PC-9 (cell line): ENCODE measurements around the gene MVP. TPM values are rescaled to one million over a fixed set of nuclear protein-coding genes. Genes with fewer than 3 reads are reported as not detected.

Source experiments
- BruUV-seq: library from RNA; stranded (reverse); fragments of 400-500 nt; replicated peaks from 2 replicates; lab custom pipeline; 2021; lab: Mats Ljungman, UMichigan
- CTCF ChIA-PET: fragments of 300-600 bp; sonication (Branson Sonifier 250); formaldehyde crosslinking; loops from one replicate; lab custom pipeline; 2022; ENCODE audit warnings: antibody characterized with exemption; lab: Charles Lee
- POLR2A ChIA-PET: fragments of 300-600 bp; sonication (Branson Sonifier 250); formaldehyde crosslinking; loops from one replicate; lab custom pipeline; 2022; ENCODE audit warnings: antibody characterized with exemption; ENCODE audit not compliant: unreplicated experiment; lab: Charles Lee
- DNase-seq, 2 experiments: peaks; one replicate each; pipeline versions ENCODE4 v3.0.0 to v3.0.0-alpha.2; 2015 to 2022; ENCODE audit warnings: mixed read lengths in 1 of 2
- H2AFZ ChIP-seq: fragments of 200-600 bp; sonication (generic); 2 replicates; pipeline ENCODE4 v1.8.1; 2017; ENCODE audit warnings: antibody characterized with exemption
- H3F3A ChIP-seq: fragments of 200-600 bp; sonication (generic); 2 replicates; pipeline ENCODE4 v1.8.1; 2017; ENCODE audit warnings: antibody characterized with exemption, mild to moderate bottlenecking, low read depth; ENCODE audit not compliant: insufficient read depth
- H3K27ac ChIP-seq: fragments of 200-600 bp; sonication (generic); 2 replicates; pipeline ENCODE4 v1.6.1; 2016; ENCODE audit warnings: mixed run types
- H3K27me3 ChIP-seq: fragments of 200-600 bp; sonication (generic); 2 replicates; pipeline ENCODE4 v1.6.1; 2016; ENCODE audit warnings: low read depth, mixed run types; ENCODE audit not compliant: insufficient read depth
- H3K36me3 ChIP-seq: fragments of 200-600 bp; sonication (generic); 2 replicates; pipeline ENCODE4 v1.6.1; 2016; ENCODE audit warnings: low read depth, mixed run types
- H3K4me1 ChIP-seq: fragments of 200-600 bp; sonication (generic); replicated peaks from 2 replicates; pipeline ENCODE4 v1.6.1; 2016; ENCODE audit warnings: mixed run types; ENCODE audit not compliant: insufficient read depth
- H3K4me2 ChIP-seq: fragments of 200-600 bp; sonication (generic); 2 replicates; pipeline ENCODE4 v1.6.1; 2017; ENCODE audit warnings: mixed run types
- H3K4me3 ChIP-seq: fragments of 200-600 bp; sonication (generic); 2 replicates; pipeline ENCODE4 v1.6.1; 2016; ENCODE audit warnings: mixed run types
- H3K79me2 ChIP-seq: fragments of 200-600 bp; sonication (generic); 2 replicates; pipeline ENCODE4 v1.6.1; 2017; ENCODE audit warnings: low read depth, mixed run types
- H3K9me2 ChIP-seq: fragments of 200-600 bp; sonication (generic); 2 replicates; pipeline ENCODE4 v1.8.1; 2017; ENCODE audit warnings: mild to moderate bottlenecking; ENCODE audit not compliant: insufficient read depth
- H3K9me3 ChIP-seq: fragments of 200-600 bp; sonication (generic); 2 replicates; pipeline ENCODE4 v1.8.1; 2016; ENCODE audit warnings: low read depth; ENCODE audit not compliant: insufficient read depth
- H4K20me1 ChIP-seq: fragments of 200-600 bp; sonication (generic); 2 replicates; pipeline ENCODE4 v1.8.1; 2017; ENCODE audit not compliant: insufficient read depth
- EZH2 ChIP-seq: fragments of 200-600 bp; sonication (generic); IDR thresholded peaks from 2 replicates; pipeline ENCODE4 v1.8.0; 2017; ENCODE audit warnings: antibody characterized with exemption, low read depth
- intact Hi-C: fragments of 100-400 bp; cut with micrococcal nuclease; formaldehyde crosslinking; loops from one replicate; pipeline ENCODE4 v1.10.0; 2022; ENCODE audit not compliant: unreplicated experiment
- total RNA-seq: library from RNA; stranded (reverse); gene quantifications from 2 replicates; pipeline ENCODE4 v1.2.3, GENCODE V29; 2021
- TF ChIP-seq, protein P1 (sequence below): fragments of 200-600 bp; sonication (generic); conservative IDR thresholded peaks from 2 replicates; pipeline ENCODE4 v1.6.1; 2017; ENCODE audit warnings: mixed run types, antibody characterized with exemption, mild to moderate bottlenecking, moderate library complexity

Gene MVP
- total RNA-seq, 1 experiment from 2014 or later, result 208 TPM

DNA sequence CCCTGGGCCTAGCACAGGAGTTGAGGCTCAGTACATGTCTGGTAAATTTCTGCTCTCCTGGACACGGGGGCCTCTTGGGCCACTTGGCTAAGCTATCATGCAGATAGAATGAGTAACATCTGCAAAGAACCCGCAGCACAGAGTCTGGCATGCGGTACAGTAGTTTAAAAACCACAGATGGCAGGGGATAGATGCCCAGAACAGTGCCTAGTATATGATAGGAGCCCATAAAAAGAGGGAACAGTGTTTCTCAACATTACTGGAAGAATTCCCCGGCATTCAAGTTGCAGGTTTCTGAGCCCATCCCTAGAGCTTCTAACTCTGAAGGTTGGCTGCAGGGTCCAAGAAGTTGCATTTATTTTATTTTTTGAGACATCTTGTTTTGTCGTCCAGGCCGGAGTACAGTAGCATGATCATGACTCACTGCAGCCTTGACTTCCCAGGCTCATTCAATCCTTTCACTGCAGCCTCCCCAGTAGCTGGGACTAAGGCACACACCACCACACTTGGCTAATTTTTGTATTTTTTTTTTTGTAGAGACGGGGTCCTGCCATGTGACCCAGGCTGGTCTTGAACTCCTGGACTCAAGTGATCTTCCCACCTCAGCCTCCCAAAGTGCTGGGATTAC is 37.0 kb downstream of the MVP start:
- CTCF ChIA-PET, result no interaction called here
- no peaks in the 10 kb centered on the region for H3F3A ChIP-seq
- intact Hi-C loops, result no loop called here
- no peaks in the 10 kb centered on the region for H4K20me1 ChIP-seq
- H3K4me2 ChIP-seq, result no peak overlapping the region
- H3K79me2 ChIP-seq, result peaks cover 10% of the 10 kb centered on the region
- H3K9me2 ChIP-seq, result no peaks in the 10 kb centered on the region
- peaks cover 9% of the 10 kb centered on the region for H3K4me1 ChIP-seq
- POLR2A ChIA-PET, result interaction anchor here (0.7 kb wide), 1 partner anchor 36 kb away, joined by 32 read pairs; no protein-coding TSS in a partner anchor
- TF ChIP-seq, protein P1, sequence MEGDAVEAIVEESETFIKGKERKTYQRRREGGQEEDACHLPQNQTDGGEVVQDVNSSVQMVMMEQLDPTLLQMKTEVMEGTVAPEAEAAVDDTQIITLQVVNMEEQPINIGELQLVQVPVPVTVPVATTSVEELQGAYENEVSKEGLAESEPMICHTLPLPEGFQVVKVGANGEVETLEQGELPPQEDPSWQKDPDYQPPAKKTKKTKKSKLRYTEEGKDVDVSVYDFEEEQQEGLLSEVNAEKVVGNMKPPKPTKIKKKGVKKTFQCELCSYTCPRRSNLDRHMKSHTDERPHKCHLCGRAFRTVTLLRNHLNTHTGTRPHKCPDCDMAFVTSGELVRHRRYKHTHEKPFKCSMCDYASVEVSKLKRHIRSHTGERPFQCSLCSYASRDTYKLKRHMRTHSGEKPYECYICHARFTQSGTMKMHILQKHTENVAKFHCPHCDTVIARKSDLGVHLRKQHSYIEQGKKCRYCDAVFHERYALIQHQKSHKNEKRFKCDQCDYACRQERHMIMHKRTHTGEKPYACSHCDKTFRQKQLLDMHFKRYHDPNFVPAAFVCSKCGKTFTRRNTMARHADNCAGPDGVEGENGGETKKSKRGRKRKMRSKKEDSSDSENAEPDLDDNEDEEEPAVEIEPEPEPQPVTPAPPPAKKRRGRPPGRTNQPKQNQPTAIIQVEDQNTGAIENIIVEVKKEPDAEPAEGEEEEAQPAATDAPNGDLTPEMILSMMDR, result no peak
- no peak for TF ChIP-seq EZH2
- H3K27ac ChIP-seq, result no peak overlapping the region
- H2AFZ ChIP-seq, result no peak overlapping the region
- H3K9me3 ChIP-seq, result no peaks in the 10 kb centered on the region
- no peaks in the 10 kb centered on the region for H3K27me3 ChIP-seq
- no peak overlapping the region for H3K4me3 ChIP-seq
- no peaks in the 10 kb centered on the region for H3K36me3 ChIP-seq
- no TSS peak for BruUV-seq
- no peak for DNase-seq

DNA sequence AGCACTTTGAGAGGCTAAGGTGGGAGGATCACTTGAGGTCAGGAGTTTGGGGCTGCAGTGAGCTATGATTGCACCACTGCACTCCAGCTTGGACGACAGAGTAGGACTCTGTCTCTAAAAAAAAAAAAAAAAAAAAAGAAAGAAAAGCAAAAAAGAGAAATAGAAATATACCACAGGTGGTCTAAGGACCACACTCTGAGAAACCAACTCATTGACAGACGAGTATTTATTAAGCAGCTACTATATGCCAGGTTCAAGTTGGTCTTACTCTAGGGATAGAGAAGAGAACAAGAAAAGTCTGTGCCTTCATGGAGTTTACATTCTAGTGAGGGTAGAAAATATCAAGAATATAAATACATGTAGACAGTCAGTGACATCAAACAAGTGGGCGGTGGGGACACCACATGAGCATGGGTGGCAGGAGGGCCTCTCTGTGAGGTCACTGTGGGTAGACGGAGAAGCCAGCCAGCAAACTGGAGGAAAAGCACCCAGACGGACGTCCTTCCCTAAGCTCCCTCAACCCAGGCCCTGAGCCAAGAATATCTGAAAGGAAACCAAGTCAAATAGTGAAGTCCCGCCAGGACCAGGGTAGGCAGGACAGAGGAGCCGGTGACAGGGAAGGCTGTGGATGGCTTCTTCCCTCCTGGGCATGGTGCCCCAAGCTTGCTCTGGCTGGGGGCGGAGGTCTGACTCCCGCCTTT is 38.0 kb downstream of the MVP start:
- Histone ChIP-seq H3K4me2 (no peak overlapping the region), H3K9me2 (no peaks in the 10 kb centered on the region), H3F3A (no peaks in the 10 kb centered on the region), H3K79me2 (peaks cover 14% of the 10 kb centered on the region), H2AFZ (no peak overlapping the region), H3K27ac (no peak overlapping the region), H4K20me1 (no peaks in the 10 kb centered on the region), H3K4me1 (peaks cover 10% of the 10 kb centered on the region), H3K36me3 (no peaks in the 10 kb centered on the region), H3K4me3 (no peak overlapping the region), H3K9me3 (no peaks in the 10 kb centered on the region), H3K27me3 (no peaks in the 10 kb centered on the region)
- ChIA-PET POLR2A (interaction anchor here (0.7 kb wide), 2 partner anchors 37 to 43 kb away, joined by 15 to 32 read pairs; partner anchors contain the start of gene PAGR1), CTCF (no interaction called here)
- TF ChIP-seq, protein P1, result no peak
- TF ChIP-seq EZH2, result no peak
- BruUV-seq, result no TSS peak
- no peak for DNase-seq
- intact Hi-C loops, result no loop called here

DNA sequence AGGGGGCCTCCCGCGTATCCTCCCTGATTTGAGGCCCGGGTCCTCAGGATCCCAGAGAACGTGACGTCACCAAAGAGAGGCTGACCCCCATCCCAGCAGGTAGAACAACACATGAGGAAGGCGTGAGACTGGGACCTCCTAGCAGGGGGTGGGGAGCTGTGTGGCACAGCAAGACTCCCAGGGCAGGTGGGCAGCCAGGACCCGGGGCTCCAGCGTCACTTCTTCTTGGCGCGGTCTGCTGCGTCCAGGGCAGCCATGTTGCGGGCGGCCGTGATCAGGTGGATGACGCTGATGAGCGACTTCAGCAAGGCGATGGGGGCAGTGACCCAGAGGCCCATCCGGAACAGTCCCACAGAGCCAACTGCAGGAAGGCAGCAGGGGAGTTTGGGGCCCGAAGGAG is 38.7 kb downstream of the MVP start:
- Histone ChIP-seq H3K79me2 (peaks cover 14% of the 10 kb centered on the region), H3K4me1 (peaks cover 10% of the 10 kb centered on the region), H3K27ac (no peak overlapping the region), H3K36me3 (no peaks in the 10 kb centered on the region), H3K27me3 (no peaks in the 10 kb centered on the region), H2AFZ (no peak overlapping the region), H3K4me3 (no peak overlapping the region), H3K9me3 (no peaks in the 10 kb centered on the region), H4K20me1 (no peaks in the 10 kb centered on the region), H3K9me2 (no peaks in the 10 kb centered on the region), H3F3A (no peaks in the 10 kb centered on the region), H3K4me2 (no peak overlapping the region)
- intact Hi-C loops, result no loop called here
- CTCF ChIA-PET, result no interaction called here
- POLR2A ChIA-PET, result no interaction called here
- DNase-seq, result no peak
- no peak for TF ChIP-seq EZH2
- TF ChIP-seq, protein P1, result no peak
- no TSS peak for BruUV-seq
